Measurements from ENCODE around the gene HIVEP3.
"Not testable (repeated sequence)": the region's sequence is repeated elsewhere in the genome, so short reads cannot be mapped to it uniquely, and the experiment has no call there.

Gene HIVEP3

GRCh38 chr1:41562328-41562727 lies 356.4 kb downstream of the HIVEP3 start:
- DNase-seq (ENCODE audit: low read depth in 2 of 2): no peak

DNA sequence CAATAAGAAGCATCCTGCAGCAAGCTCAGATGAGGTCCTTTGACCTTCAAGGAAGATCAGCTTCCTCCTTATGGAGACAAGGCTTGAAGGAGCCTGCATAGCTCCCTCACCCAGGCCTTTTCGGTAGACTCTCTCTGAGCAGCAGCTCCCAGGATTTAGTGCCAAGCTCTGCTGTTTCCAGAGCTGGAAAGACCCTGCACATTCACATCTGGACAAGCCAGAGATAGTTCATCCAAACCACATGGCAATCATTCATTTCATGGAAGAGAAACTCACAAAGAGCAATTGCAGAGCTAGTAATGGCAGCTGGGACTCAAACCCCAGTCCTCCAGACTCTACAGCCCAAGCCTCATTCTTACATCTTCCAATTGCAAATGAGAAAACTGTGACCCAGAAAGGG lies 357.8 kb downstream of the HIVEP3 start:
- no peak for DNase-seq (ENCODE audit: low read depth in 2 of 2)

DNA sequence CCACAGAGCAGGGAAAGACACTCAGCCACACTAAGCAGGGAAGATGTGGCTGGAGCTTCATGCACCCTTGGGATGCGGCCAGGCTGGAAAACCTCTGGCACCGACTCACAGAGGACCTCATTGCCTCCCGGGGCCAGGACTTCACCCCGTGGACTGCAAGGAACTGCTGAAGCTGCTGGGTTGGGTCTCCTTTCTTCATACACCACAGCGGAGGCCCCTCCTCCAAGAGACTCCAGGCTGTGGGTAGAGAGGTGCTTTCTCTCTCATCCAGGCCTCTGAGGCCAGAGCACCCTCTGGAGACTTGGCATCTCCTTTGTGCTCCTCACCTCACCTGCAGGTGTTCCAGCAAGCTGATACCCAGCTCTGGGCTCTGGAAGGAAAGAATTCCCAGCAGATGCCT lies 358.2 kb downstream of the HIVEP3 start:
- no peak for DNase-seq (ENCODE audit: low read depth in 2 of 2)

DNA sequence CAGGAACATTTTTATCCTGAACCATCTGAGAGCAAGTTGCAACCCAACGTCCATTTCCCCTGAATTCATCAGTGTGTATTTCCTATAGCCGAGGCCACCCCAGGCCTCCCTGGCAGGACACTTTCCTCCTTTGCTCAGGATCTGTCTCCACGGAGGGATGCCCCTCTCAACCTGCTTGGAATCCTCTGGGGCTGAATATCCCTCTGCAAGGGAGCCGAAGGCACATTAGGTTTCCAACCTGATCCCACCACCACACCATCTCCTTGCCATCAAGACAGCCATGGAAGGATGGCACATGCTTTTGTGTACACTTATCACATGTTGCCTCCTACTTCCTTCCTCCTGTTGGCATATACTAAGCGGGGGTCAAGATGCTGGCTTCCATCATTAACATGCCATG lies 359.4 kb downstream of the HIVEP3 start:
- no peak for DNase-seq (ENCODE audit: low read depth in 2 of 2)

DNA sequence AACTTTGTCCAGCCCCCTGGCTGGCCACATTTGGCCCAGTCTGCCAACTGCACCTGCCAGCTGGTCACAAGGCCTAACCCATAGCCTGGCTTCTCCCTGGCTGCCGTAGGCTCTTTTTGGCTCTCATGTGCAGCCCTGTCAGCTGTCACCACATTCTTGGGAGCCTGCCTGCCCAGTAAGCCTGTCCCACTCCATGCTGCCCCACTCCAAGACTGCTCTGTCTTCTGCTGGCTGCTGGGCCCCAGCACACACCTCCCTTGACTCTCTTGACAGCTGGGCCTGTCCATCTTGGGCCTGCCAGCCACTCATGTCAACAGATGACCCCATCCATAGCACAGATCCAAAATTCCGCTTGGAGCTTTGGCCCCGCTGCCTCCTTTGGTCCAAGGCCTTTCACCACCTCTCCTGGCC lies 360.0 kb downstream of the HIVEP3 start:
- no peak for DNase-seq (ENCODE audit: low read depth in 2 of 2)

GRCh38 chr1:41557751-41558455 lies 360.8 kb downstream of the HIVEP3 start:
- no peak for DNase-seq (ENCODE audit: low read depth in 2 of 2)

DNA sequence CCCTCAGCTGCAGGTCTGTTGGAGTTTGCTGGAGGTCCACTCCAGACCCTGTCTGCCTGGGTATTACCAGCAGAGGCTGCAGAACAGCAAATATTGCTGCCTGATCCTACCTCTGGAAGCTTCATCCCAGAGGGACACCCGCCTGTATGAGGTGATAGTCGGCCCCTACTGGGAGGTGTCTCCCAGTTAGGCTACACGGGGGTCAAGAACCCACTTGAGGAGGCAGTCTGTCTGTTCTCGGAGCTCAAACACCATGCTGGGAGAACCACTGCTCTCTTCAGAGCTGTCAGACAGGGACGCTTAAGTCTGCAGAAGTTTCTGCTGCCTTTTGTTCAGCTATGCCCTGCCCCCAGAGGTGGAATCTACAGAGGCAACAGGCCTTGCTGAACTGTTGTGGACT lies 364.0 kb downstream of the HIVEP3 start:
- DNase-seq (ENCODE audit: low read depth in 2 of 2): not testable (repeated sequence)

- DNase-seq (ENCODE audit: low read depth in 2 of 2): no peak
Observed at GRCh38 chr1:41547781-41548560, 370.8 kb downstream of the HIVEP3 start.

DNA sequence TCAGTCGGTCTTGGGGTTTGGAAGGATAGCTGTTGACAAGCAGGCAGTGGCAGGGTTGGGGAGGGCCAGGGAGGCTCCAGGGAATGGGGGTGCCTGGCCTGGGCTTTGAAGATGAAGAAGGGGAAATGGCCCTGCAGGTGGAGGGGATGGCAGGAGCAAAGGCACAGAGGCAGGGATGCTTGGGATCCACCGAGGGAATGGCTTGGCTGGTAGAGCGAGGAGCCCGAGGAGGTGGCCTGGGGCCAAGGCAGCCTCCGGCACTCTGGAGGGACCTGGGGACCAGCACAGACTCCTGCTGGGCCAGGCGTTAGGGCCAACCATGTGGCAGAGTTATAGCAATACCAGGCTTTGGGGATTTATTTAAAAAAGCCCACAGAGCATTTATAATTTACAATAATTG lies 371.4 kb downstream of the HIVEP3 start:
- no peak for DNase-seq (ENCODE audit: low read depth in 2 of 2)

GRCh38 chr1:41546833-41547135 lies 371.9 kb downstream of the HIVEP3 start:
- no peak for DNase-seq (ENCODE audit: low read depth in 2 of 2)

- DNase-seq (ENCODE audit: low read depth in 2 of 2): no peak
Observed at GRCh38 chr1:41545996-41546832, 372.5 kb downstream of the HIVEP3 start.

- no peak for DNase-seq (ENCODE audit: low read depth in 2 of 2)
Observed at GRCh38 chr1:41542196-41542930, 376.4 kb downstream of the HIVEP3 start.

- DNase-seq (ENCODE audit: low read depth in 2 of 2): no peak
Observed at GRCh38 chr1:41541592-41541952, 377.1 kb downstream of the HIVEP3 start.

DNA sequence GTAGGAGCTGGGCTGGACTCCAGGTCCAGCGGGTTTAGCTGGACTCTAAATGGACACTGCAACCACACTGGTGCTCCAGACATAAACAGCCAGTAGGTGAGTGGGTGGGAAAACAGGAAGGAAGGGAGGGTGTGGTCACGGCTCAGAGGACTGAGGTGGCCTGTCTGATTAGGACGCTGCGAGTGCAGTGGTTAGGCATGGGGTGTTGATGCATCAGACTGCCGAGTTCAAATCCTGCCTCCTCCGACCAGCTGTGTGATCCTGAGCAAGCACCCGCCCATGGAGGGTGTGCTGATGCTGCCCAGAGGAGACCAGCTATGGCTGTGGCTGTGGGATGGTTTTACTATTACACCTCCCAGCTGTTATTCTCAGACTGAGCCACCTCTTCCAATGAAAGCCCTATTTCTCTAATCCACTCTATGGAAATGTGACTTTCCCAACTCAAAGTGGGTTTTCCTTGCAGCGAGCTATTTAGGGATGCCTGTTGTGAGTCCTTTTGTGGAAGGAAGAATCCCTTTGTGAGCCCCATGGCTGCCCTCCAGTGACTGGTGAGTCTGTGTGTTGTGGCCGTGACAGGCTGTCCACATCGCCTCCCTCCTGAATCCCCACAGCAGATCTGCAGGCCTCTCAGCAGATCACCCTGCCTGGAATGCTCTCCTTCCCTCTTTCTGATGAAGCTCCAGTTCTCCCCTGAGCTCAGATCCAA lies 377.7 kb downstream of the HIVEP3 start:
- no peak for DNase-seq (ENCODE audit: low read depth in 2 of 2)

DNA sequence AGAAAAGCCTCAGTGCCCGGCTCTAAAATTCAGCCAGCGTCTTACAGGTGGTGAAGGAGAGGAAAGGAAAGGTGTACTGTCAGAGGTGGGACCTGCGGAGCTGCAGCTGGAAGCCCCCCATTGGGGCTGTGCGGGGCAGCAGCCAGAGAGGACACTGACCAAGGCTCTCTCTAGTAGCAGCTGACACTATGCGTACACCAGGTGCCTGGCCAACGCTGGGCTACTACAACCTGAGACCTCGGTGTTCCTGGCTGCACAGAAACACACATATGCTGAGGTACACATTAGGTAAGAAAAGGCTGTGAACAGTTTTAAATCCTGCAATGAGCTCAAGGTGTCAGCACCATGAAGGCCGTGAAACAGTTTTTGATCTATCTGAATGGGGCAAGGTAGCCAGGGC lies 378.7 kb downstream of the HIVEP3 start:
- no peak for DNase-seq (ENCODE audit: low read depth in 2 of 2)

DNA sequence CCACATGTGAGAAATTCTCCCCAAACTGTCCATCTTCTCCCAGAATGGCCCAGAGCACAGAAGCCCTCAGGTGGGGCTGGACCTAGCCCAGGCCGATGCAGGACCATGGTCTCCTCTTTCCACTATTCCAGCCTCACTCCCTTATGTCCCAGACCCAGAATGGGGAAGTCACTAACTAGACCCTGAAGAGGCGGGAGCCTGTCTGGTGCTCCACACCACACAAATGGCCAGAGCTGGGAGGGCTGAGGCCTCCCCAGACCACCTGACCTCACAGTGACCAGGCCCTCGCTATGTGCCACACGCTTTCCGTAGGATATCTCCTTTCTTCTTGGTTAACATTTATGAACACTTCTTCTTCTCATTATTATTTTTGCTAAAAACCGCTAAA lies 379.3 kb downstream of the HIVEP3 start:
- no peak for DNase-seq (ENCODE audit: low read depth in 2 of 2)

DNA sequence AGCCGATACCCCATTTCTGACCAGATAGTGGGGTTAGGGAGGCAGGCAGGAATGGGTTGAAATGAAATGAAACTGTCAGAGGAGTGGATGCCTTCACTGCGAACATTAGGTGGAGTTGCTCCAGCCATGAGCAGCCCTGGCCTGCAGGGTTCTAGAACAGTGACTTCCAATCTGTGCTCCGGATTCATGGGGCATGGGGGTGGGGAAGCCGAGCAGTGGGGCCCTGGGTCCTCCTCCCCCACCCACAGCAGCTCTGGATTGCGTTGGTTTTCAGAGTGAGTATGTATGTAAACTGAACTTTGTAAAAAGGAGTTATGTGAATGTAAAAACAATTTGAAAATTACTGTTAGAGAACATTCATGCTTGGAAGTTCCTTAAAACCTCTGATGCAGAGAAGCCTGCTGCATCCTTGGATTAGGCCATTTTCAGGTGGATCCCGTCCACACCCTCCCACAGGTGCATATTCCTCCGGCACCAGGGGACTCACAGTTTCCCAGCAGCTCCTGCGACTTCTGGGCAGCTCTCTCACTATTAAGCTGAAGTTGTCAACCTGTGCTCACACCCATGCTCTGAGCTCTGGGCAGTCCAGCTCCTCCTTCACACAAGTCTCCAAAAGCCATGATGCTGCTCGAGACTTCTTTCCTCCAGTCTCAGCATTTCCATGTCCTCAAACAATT lies 379.8 kb downstream of the HIVEP3 start:
- DNase-seq (ENCODE audit: low read depth in 2 of 2): no peak

DNA sequence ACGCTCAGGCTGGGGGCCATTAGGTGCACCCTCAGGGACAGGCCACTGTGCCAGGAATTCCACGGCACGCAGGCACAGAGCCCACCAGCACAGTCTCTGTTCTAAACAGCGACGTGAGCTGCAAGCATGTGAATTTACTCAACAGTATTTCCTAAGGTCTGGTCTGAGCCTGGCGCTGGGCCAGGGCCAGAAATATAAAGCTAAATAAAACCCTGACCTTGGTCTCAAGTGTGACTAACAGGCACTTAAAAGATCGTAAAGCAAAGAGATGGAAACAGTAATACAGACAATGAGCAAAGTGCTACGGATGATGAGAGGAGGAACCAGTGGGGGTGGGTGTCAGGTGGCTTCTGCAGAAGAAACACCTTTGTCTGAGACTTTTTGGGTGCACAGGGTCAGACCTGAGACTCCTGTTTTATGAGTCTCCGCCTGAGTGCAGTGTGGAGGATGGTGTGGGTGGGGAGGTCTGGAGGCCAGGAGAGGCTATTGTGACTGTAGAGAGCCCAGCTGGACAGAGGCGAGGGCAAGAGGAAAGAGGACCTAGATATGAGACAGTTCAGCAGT lies 380.9 kb downstream of the HIVEP3 start:
- DNase-seq (ENCODE audit: low read depth in 2 of 2): no peak

DNA sequence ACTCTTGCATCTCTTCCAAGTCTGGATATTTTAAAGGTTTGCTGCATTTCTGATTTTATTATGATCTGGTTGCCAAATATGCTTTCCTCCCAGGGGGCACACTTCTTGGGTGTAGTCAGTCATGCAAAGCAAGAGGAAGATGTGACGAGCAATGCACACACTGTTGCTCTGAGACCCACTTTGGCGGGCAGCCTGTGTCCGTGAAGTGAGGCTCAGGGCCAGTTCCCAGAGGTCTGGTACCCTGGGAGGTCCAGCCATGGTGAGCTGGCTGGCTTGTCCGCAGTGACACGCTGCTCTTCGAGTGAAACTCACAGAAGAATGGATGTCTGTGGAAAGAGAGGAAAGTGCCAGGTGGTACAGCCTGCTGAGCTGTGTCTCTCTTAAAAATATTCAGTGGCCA lies 381.5 kb downstream of the HIVEP3 start:
- no peak for DNase-seq (ENCODE audit: low read depth in 2 of 2)

- DNase-seq (ENCODE audit: low read depth in 2 of 2): no peak
Observed at GRCh38 chr1:41536361-41536802, 382.3 kb downstream of the HIVEP3 start.

DNA sequence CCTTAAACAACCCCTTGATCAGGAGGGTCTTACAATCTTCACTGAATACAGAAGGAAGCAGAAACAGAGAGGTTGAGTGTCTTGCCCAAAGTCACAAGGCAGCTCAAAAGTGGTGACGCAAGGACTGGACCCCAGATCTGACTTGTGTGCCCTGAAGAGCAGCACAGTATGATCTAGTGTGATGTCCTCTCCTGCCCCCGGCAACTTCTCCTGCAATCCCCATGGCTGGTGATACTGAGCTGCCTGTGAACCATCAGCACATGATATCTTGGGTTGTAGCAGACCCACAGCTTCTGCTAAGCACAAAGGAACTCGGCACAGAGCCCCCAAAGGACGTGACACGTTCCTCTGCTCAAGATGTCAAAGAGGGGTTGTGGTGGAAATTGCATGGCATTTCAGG lies 383.0 kb downstream of the HIVEP3 start:
- DNase-seq (ENCODE audit: low read depth in 2 of 2): no peak

All from stimulated activated CD8-positive, alpha-beta memory T cell treated with anti-CD3 and anti-CD28 coated beads, Interleukin-15, amount 100 ng/mL, for 48 hours (primary cell).